Smooth muscle cell of the brain vasculature (primary cell): Measurements from ENCODE around the gene GAS7.
A peak's percentile ranks its signal among the peaks of the same experiment; 100 is the strongest.

ENCODE experiments used
- DNase-seq: peaks from one replicate; pipeline ENCODE4 v3.0.0-alpha.2; 2012; ENCODE audit warnings: low read depth, low spot score

Gene GAS7

GRCh38 chr17:10198509-10199249 lies at the start of gene GAS7:
TSS of gene GAS7 (minus strand) at chr17:10198606.
- no peak for DNase-seq

- DNase-seq, result no peak
These were observed 49.4 kb upstream of the GAS7 start for GRCh38 chr17:10247810-10248209.

GRCh38 chr17:10243883-10244844 lies 45.8 kb upstream of the GAS7 start:
- DNase-seq, result no peak

- DNase-seq, result no peak
These were observed 43.4 kb upstream of the GAS7 start for GRCh38 chr17:10241781-10242180.

GRCh38 chr17:10238661-10239060 lies 40.3 kb upstream of the GAS7 start:
- no peak for DNase-seq

- DNase-seq, result no peak
These were observed 35.6 kb upstream of the GAS7 start for GRCh38 chr17:10234033-10234432.

GRCh38 chr17:10233161-10233560 lies 34.8 kb upstream of the GAS7 start:
- no peak for DNase-seq

GRCh38 chr17:10229181-10229580 lies 30.8 kb upstream of the GAS7 start:
- no peak for DNase-seq

- no peak for DNase-seq
These were observed 28.7 kb upstream of the GAS7 start for GRCh38 chr17:10226930-10227695.

- DNase-seq, result no peak
These were observed 26.3 kb upstream of the GAS7 start for GRCh38 chr17:10224582-10225195.

GRCh38 chr17:10219193-10219592 lies 20.8 kb upstream of the GAS7 start:
- DNase-seq, result no peak

GRCh38 chr17:10217916-10218315 lies 19.5 kb upstream of the GAS7 start:
- no peak for DNase-seq

- DNase-seq, result no peak
These were observed 18.0 kb upstream of the GAS7 start for GRCh38 chr17:10216213-10216938.

- no peak for DNase-seq
These were observed 16.9 kb upstream of the GAS7 start for GRCh38 chr17:10215286-10215685.

GRCh38 chr17:10211666-10212065 lies 13.3 kb upstream of the GAS7 start:
- DNase-seq, result no peak

- peak; percentile 86 for DNase-seq
These were observed 11.8 kb upstream of the GAS7 start for GRCh38 chr17:10210151-10210574.

- DNase-seq, result no peak
These were observed 10.3 kb upstream of the GAS7 start for GRCh38 chr17:10208604-10209193.

GRCh38 chr17:10207153-10207552 lies 8.7 kb upstream of the GAS7 start:
- DNase-seq, result no peak

GRCh38 chr17:10205549-10206185 lies 7.3 kb upstream of the GAS7 start:
- no peak for DNase-seq

GRCh38 chr17:10201680-10202079 lies 3.3 kb upstream of the GAS7 start:
- no peak for DNase-seq
